Measurements from ENCODE around the gene ING4. TPM values are rescaled to one million over a fixed set of nuclear protein-coding genes. Genes with fewer than 3 reads are reported as not detected.

Gene ING4
- total and polyA plus RNA-seq, 4 donors: 13.9 to 18.1 (median 15.2) TPM

DNA sequence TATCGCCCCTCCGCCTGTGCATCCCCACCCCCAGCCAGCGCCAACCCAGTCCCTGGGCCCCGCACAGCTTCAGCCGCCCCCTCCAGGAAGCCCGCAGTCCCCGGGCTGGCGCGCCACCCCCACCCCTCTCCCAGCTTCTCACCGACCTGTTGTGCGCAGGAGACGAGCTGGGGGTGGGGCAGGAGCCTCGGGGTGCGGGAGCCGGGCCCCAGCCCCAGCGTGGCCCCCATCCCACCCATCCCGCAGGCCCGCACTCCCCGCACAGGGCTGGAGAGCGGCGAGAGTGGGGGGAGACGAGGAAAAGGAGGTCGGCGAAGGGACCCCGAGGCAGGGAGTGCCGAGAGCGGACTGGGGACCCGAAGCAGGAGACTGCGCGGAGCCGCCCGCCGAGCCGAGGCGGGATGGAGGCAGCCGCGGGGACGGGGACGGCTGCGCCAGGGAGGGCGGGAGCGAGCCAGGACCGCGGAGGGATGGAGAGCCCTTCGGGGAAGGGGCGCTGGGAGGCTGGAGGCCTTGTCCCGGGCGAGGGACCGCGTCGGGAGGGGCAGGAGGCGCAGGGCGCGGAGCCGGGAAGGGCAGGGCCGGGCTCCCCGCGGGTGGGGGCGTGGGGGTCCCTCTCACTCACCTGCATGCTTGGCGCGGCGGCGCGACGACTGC lies 37.2 kb upstream of the ING4 start (continued):
- TF ChIP-seq, protein P1, sequence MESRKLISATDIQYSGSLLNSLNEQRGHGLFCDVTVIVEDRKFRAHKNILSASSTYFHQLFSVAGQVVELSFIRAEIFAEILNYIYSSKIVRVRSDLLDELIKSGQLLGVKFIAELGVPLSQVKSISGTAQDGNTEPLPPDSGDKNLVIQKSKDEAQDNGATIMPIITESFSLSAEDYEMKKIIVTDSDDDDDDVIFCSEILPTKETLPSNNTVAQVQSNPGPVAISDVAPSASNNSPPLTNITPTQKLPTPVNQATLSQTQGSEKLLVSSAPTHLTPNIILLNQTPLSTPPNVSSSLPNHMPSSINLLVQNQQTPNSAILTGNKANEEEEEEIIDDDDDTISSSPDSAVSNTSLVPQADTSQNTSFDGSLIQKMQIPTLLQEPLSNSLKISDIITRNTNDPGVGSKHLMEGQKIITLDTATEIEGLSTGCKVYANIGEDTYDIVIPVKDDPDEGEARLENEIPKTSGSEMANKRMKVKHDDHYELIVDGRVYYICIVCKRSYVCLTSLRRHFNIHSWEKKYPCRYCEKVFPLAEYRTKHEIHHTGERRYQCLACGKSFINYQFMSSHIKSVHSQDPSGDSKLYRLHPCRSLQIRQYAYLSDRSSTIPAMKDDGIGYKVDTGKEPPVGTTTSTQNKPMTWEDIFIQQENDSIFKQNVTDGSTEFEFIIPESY (IDR thresholded peaks at IDR 0.05): no peak
- TF ChIP-seq TAF1 (conservative IDR thresholded peaks at IDR 0.05) (no peak), YY1 (IDR thresholded peaks at IDR 0.05) (no peak), HNF4A (conservative IDR thresholded peaks at IDR 0.05) (no peak), FOXA1 (IDR thresholded peaks at IDR 0.05) (no peak)

- Histone ChIP-seq H3K9ac (ENCODE audit: low read depth in 1 of 2, low read length in 2 of 2) (no peak overlapping the region), H3K4me3 (ENCODE audit: low read depth in 1 of 3, low read length in 3 of 3) (no peak overlapping the region), H3K4me1 (ENCODE audit: control insufficient read depth in 4 of 4, insufficient read depth in 4 of 4, low read length in 3 of 4) (peaks cover 3 to 10% (median 5%) of the 10 kb centered on the region in 4 donors), H3K36me3 (ENCODE audit: control insufficient read depth in 4 of 4, insufficient read depth in 3 of 4, low read depth in 1 of 4, low read length in 3 of 4) (no peaks in the 10 kb centered on the region), H3K27me3 (ENCODE audit: control insufficient read depth in 4 of 4, insufficient read depth in 4 of 4, low read length in 3 of 4) (peaks cover 0 to 28% (median 13%) of the 10 kb centered on the region in 4 donors), H3K27ac (ENCODE audit: low read depth in 1 of 2, low read length in 2 of 2) (no peak overlapping the region), H3K9me3 (ENCODE audit: control insufficient read depth in 4 of 4, low read length in 3 of 4) (no peaks in the 10 kb centered on the region)
- DNase-seq (ENCODE audit: low spot score): no peak
- 19% methylated on average over 16 of the region's 16 CpGs for WGBS
- TF ChIP-seq, protein P2, sequence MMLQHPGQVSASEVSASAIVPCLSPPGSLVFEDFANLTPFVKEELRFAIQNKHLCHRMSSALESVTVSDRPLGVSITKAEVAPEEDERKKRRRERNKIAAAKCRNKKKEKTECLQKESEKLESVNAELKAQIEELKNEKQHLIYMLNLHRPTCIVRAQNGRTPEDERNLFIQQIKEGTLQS (IDR thresholded peaks at IDR 0.05): no peak
- TF ChIP-seq HNF4G (IDR thresholded peaks at IDR 0.05) (no peak), NR2F2 (IDR thresholded peaks at IDR 0.05) (no peak), JUND (IDR thresholded peaks at IDR 0.05) (no peak), FOXA2 (IDR thresholded peaks at IDR 0.05) (no peak), EGR1 (IDR thresholded peaks at IDR 0.05; ENCODE audit: low read depth in 2 of 2) (no peak), RXRA (IDR thresholded peaks at IDR 0.05) (no peak), MAX (IDR thresholded peaks at IDR 0.05) (no peak), TAF1 (conservative IDR thresholded peaks at IDR 0.05) (no peak), HNF4A (conservative IDR thresholded peaks at IDR 0.05) (no peak), SP1 (IDR thresholded peaks at IDR 0.05) (no peak), YY1 (IDR thresholded peaks at IDR 0.05) (no peak), FOXA1 (IDR thresholded peaks at IDR 0.05) (no peak), RAD21 (IDR thresholded peaks at IDR 0.05) (no peak)
- TF ChIP-seq, protein P3, sequence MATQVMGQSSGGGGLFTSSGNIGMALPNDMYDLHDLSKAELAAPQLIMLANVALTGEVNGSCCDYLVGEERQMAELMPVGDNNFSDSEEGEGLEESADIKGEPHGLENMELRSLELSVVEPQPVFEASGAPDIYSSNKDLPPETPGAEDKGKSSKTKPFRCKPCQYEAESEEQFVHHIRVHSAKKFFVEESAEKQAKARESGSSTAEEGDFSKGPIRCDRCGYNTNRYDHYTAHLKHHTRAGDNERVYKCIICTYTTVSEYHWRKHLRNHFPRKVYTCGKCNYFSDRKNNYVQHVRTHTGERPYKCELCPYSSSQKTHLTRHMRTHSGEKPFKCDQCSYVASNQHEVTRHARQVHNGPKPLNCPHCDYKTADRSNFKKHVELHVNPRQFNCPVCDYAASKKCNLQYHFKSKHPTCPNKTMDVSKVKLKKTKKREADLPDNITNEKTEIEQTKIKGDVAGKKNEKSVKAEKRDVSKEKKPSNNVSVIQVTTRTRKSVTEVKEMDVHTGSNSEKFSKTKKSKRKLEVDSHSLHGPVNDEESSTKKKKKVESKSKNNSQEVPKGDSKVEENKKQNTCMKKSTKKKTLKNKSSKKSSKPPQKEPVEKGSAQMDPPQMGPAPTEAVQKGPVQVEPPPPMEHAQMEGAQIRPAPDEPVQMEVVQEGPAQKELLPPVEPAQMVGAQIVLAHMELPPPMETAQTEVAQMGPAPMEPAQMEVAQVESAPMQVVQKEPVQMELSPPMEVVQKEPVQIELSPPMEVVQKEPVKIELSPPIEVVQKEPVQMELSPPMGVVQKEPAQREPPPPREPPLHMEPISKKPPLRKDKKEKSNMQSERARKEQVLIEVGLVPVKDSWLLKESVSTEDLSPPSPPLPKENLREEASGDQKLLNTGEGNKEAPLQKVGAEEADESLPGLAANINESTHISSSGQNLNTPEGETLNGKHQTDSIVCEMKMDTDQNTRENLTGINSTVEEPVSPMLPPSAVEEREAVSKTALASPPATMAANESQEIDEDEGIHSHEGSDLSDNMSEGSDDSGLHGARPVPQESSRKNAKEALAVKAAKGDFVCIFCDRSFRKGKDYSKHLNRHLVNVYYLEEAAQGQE (IDR thresholded peaks at IDR 0.05): no peak
- TF ChIP-seq, protein P4, sequence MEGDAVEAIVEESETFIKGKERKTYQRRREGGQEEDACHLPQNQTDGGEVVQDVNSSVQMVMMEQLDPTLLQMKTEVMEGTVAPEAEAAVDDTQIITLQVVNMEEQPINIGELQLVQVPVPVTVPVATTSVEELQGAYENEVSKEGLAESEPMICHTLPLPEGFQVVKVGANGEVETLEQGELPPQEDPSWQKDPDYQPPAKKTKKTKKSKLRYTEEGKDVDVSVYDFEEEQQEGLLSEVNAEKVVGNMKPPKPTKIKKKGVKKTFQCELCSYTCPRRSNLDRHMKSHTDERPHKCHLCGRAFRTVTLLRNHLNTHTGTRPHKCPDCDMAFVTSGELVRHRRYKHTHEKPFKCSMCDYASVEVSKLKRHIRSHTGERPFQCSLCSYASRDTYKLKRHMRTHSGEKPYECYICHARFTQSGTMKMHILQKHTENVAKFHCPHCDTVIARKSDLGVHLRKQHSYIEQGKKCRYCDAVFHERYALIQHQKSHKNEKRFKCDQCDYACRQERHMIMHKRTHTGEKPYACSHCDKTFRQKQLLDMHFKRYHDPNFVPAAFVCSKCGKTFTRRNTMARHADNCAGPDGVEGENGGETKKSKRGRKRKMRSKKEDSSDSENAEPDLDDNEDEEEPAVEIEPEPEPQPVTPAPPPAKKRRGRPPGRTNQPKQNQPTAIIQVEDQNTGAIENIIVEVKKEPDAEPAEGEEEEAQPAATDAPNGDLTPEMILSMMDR (IDR thresholded peaks at IDR 0.05; ENCODE audit: low read depth, low read length, missing input control): no peak
- TF ChIP-seq, protein P1 (IDR thresholded peaks at IDR 0.05): no peak
These were observed 36.5 kb upstream of the ING4 start for GRCh38 chr12:6699259-6699988.

Measured in liver (tissue), 9 donors.